Measurements from ENCODE around the gene MMEL1.

MMEL1 gene

GRCh38 chr1:2611621-2612437 is 21.0 kb downstream of the MMEL1 start:
- DNase-seq (ENCODE audit: low spot score) (no peak), ATAC-seq (ENCODE audit: low read depth) (no peak)
- TF ChIP-seq CTCF (IDR thresholded peaks at IDR 0.05; ENCODE audit: poor library complexity, severe bottlenecking) = no peak
- Histone ChIP-seq H3K36me3 (ENCODE audit: low read depth) (no peaks in the 10 kb centered on the region), H3K4me3 (ENCODE audit: severe bottlenecking) (no peak overlapping the region), H3K9me3 (ENCODE audit: severe bottlenecking) (no peaks in the 10 kb centered on the region), H3K27me3 (ENCODE audit: insufficient read depth, poor library complexity, severe bottlenecking) (peaks cover 5% of the 10 kb centered on the region), H3K27ac (ENCODE audit: poor library complexity, severe bottlenecking) (no peak overlapping the region), H3K4me1 (ENCODE audit: insufficient read depth, poor library complexity, severe bottlenecking) (no peaks in the 10 kb centered on the region)

- no peaks in the 10 kb centered on the region for H3K4me1 ChIP-seq (ENCODE audit: insufficient read depth, poor library complexity, severe bottlenecking)
- H3K27me3 ChIP-seq (ENCODE audit: insufficient read depth, poor library complexity, severe bottlenecking) = peaks cover 5% of the 10 kb centered on the region
- peak; percentile 77 for DNase-seq (ENCODE audit: low spot score)
- peak; percentile 83 for ATAC-seq (ENCODE audit: low read depth)
- no peak for TF ChIP-seq CTCF (IDR thresholded peaks at IDR 0.05; ENCODE audit: poor library complexity, severe bottlenecking)
- H3K9me3 ChIP-seq (ENCODE audit: severe bottlenecking) = no peaks in the 10 kb centered on the region
- H3K4me3 ChIP-seq (ENCODE audit: severe bottlenecking) = no peak overlapping the region
- H3K36me3 ChIP-seq (ENCODE audit: low read depth) = no peaks in the 10 kb centered on the region
- H3K27ac ChIP-seq (ENCODE audit: poor library complexity, severe bottlenecking) = no peak overlapping the region
Measured at GRCh38 chr1:2611031-2611501, 21.8 kb downstream of the MMEL1 start.

- Histone ChIP-seq H3K36me3 (ENCODE audit: low read depth) (no peaks in the 10 kb centered on the region), H3K9me3 (ENCODE audit: severe bottlenecking) (no peaks in the 10 kb centered on the region), H3K27ac (ENCODE audit: poor library complexity, severe bottlenecking) (no peak overlapping the region), H3K4me3 (ENCODE audit: severe bottlenecking) (no peak overlapping the region), H3K27me3 (ENCODE audit: insufficient read depth, poor library complexity, severe bottlenecking) (peaks cover 5% of the 10 kb centered on the region), H3K4me1 (ENCODE audit: insufficient read depth, poor library complexity, severe bottlenecking) (no peaks in the 10 kb centered on the region)
- no peak for DNase-seq (ENCODE audit: low spot score)
- ATAC-seq (ENCODE audit: low read depth) = no peak
- TF ChIP-seq CTCF (IDR thresholded peaks at IDR 0.05; ENCODE audit: poor library complexity, severe bottlenecking) = no peak
Measured at GRCh38 chr1:2610036-2610959, 22.5 kb downstream of the MMEL1 start.

- no peak for TF ChIP-seq CTCF (IDR thresholded peaks at IDR 0.05; ENCODE audit: poor library complexity, severe bottlenecking)
- Histone ChIP-seq H3K36me3 (ENCODE audit: low read depth) (no peaks in the 10 kb centered on the region), H3K4me1 (ENCODE audit: insufficient read depth, poor library complexity, severe bottlenecking) (no peaks in the 10 kb centered on the region), H3K27ac (ENCODE audit: poor library complexity, severe bottlenecking) (no peak overlapping the region), H3K9me3 (ENCODE audit: severe bottlenecking) (no peaks in the 10 kb centered on the region), H3K27me3 (ENCODE audit: insufficient read depth, poor library complexity, severe bottlenecking) (peaks cover 5% of the 10 kb centered on the region), H3K4me3 (ENCODE audit: severe bottlenecking) (no peak overlapping the region)
- peak; percentile 58 for DNase-seq (ENCODE audit: low spot score)
- no peak for ATAC-seq (ENCODE audit: low read depth)
Measured at GRCh38 chr1:2609319-2610035, 23.3 kb downstream of the MMEL1 start.

Data from RWPE2 (cell line).